Femur (tissue), 1 donor: ENCODE data around the gene ZNF23.

ENCODE experiments used
- DNase-seq: peaks from one replicate; pipeline ENCODE4 v3.0.0-alpha.2; 2017

Gene ZNF23

GRCh38 chr16:71425746-71426068 is 36.3 kb downstream of the ZNF23 start:
- DNase-seq, result no peak

GRCh38 chr16:71424626-71425025 is 37.4 kb downstream of the ZNF23 start:
- DNase-seq, result no peak

GRCh38 chr16:71423865-71424264 is 38.2 kb downstream of the ZNF23 start:
- DNase-seq, result no peak

GRCh38 chr16:71423016-71423415 is 39.0 kb downstream of the ZNF23 start:
- DNase-seq, result no peak

GRCh38 chr16:71421911-71422310 is 40.1 kb downstream of the ZNF23 start:
- no peak for DNase-seq

GRCh38 chr16:71414038-71414437 is 48.0 kb downstream of the ZNF23 start:
- DNase-seq, result no peak

- no peak for DNase-seq
Measured at GRCh38 chr16:71413341-71413740, 48.7 kb downstream of the ZNF23 start.

- DNase-seq, result peak; percentile 67
Measured at GRCh38 chr16:71412270-71413160, 49.5 kb downstream of the ZNF23 start.

- no peak for DNase-seq
Measured at GRCh38 chr16:71410146-71410545, 51.9 kb downstream of the ZNF23 start.

GRCh38 chr16:71409011-71409775 is 52.9 kb downstream of the ZNF23 start:
- DNase-seq, result no peak

- DNase-seq, result no peak
Measured at GRCh38 chr16:71408536-71408935, 53.5 kb downstream of the ZNF23 start.

- no peak for DNase-seq
Measured at GRCh38 chr16:71407731-71408130, 54.3 kb downstream of the ZNF23 start.

- DNase-seq, result no peak
Measured at GRCh38 chr16:71406724-71407123, 55.3 kb downstream of the ZNF23 start.

- DNase-seq, result no peak
Measured at GRCh38 chr16:71406316-71406715, 55.7 kb downstream of the ZNF23 start.

- no peak for DNase-seq
Measured at GRCh38 chr16:71404364-71404763, 57.7 kb downstream of the ZNF23 start.

GRCh38 chr16:71402674-71403073 is 59.4 kb downstream of the ZNF23 start:
- DNase-seq, result no peak

GRCh38 chr16:71402007-71402406 is 60.0 kb downstream of the ZNF23 start:
- DNase-seq, result no peak

GRCh38 chr16:71399801-71400563 is 62.1 kb downstream of the ZNF23 start:
- no peak for DNase-seq
